Thyroid gland (tissue), 4 donors: ENCODE results near the gene MIA.

Experiments used
- POLR2A ChIP-seq, 2 donors: fragments of 450-650 bp; IDR thresholded peaks; one replicate each; pipeline ENCODE4 v1.6.1; 2017; ENCODE audit warnings: antibody characterized with exemption in 2 of 2, mild to moderate bottlenecking in 2 of 2, moderate library complexity in 1 of 2
- TF ChIP-seq, protein P1 (sequence below), 6 experiments: fragments of 200-600 bp in 3 of 6; fragments of 450-650 bp in 3 of 6; sonication (generic) in 3 of 6; IDR thresholded peaks; one replicate each; pipeline ENCODE4 v1.5.1; 2016 to 2019; ENCODE audit warnings: antibody characterized with exemption in 6 of 6, mild to moderate bottlenecking in 2 of 6, inconsistent platforms in 1 of 6, moderate library complexity in 1 of 6

DNA sequence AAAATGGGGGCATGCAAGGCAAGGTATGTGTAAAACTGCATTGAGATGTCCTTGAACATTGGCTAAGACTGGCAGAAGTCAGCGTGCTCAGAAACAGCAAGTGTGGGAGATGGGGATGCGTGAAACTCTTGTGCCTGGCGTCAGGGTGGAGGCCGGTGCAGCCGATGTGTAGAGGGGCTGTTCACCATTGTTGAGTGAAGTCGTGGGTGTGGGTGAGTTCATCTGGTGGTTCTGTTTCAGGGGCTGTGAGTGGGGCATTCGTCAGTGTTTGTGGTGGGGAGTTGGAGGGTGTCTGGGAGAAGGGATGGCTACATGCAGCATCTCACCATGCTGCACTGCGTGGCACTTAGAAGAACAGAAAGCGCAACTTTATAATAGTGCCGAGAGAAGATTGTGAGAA, 11.4 kb upstream of the MIA start:
- TF ChIP-seq, protein P1, sequence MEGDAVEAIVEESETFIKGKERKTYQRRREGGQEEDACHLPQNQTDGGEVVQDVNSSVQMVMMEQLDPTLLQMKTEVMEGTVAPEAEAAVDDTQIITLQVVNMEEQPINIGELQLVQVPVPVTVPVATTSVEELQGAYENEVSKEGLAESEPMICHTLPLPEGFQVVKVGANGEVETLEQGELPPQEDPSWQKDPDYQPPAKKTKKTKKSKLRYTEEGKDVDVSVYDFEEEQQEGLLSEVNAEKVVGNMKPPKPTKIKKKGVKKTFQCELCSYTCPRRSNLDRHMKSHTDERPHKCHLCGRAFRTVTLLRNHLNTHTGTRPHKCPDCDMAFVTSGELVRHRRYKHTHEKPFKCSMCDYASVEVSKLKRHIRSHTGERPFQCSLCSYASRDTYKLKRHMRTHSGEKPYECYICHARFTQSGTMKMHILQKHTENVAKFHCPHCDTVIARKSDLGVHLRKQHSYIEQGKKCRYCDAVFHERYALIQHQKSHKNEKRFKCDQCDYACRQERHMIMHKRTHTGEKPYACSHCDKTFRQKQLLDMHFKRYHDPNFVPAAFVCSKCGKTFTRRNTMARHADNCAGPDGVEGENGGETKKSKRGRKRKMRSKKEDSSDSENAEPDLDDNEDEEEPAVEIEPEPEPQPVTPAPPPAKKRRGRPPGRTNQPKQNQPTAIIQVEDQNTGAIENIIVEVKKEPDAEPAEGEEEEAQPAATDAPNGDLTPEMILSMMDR (IDR thresholded peaks at IDR 0.05), result no peak
- TF ChIP-seq POLR2A (IDR thresholded peaks at IDR 0.05), result no peak
